Stimulated activated memory B cell treated with anti-CD40 and anti-IgM and Interleukin-4, amounts not matched to agents 10 μg/mL and 1 μg/mL and 100 μg/mL, for 72 hours (primary cell): ENCODE data around the gene TP73.

Experiments
- ATAC-seq: fragments of 150-1000 bp; cut with Tn5 transposase; 2 replicates; pipeline ENCODE4 v1.10.0; 2021
- H3K27ac Mint-ChIP-seq: one replicate; pipeline ENCODE4 v1.8.0; 2022; ENCODE audit warnings: mild to moderate bottlenecking, mixed read lengths
- H3K27me3 Mint-ChIP-seq: one replicate; pipeline ENCODE4 v1.8.0; 2022; ENCODE audit warnings: mixed read lengths
- H3K36me3 Mint-ChIP-seq: one replicate; pipeline ENCODE4 v1.8.0; 2022; ENCODE audit warnings: mixed read lengths
- H3K4me1 Mint-ChIP-seq: one replicate; pipeline ENCODE4 v1.8.0; 2022; ENCODE audit warnings: mixed read lengths
- H3K4me3 Mint-ChIP-seq: one replicate; pipeline ENCODE4 v1.8.0; 2022; ENCODE audit warnings: mild to moderate bottlenecking, moderate library complexity, mixed read lengths
- H3K9me3 Mint-ChIP-seq: one replicate; pipeline ENCODE4 v1.8.0; 2022; ENCODE audit warnings: mixed read lengths

The TP73 gene

DNA sequence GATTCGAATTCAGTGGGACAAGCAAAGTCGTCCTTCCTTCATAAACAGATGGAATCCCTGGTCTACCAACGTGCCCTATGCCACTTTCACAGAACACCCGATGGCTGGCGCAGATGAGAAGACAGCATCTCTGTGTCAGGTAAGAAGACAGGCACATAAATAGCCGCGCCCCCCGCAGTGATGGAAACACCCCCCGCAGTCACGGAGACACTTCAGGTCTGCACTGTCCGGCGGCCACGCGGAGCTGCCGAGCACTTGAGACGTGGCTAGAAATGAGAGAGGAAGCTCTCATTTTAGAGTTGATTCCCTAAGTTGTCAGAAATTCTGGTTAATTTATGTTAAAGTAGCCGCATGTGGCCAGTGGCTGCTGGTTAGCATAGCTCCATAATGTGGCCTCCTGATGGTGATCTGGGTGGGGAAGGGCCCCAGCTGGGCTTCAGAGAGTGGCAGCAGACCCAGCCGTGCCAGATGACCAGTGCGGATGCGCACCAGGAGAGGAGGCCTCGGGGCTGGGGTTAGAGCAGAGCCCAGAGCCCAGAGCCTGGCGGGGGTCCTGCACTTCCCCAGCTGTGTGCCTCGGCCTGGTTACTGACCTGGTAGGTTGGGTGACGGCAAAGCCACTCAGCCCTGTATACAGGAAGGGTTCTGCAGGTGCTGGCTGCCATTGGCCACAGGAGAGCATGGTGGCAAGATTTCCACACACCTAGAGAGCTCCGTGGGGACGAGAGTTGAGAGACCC lies 24.6 kb upstream of the TP73 start:
- no peak overlapping the region for H3K27ac Mint-ChIP-seq
- H3K36me3 Mint-ChIP-seq = peaks cover 21% of the 10 kb centered on the region
- no peaks in the 10 kb centered on the region for H3K9me3 Mint-ChIP-seq
- no peaks in the 10 kb centered on the region for H3K27me3 Mint-ChIP-seq
- H3K4me1 Mint-ChIP-seq = peaks cover 42% of the 10 kb centered on the region
- no peak overlapping the region for H3K4me3 Mint-ChIP-seq
- no peak for ATAC-seq

- no peak for ATAC-seq
- H3K27me3 Mint-ChIP-seq = no peaks in the 10 kb centered on the region
- H3K36me3 Mint-ChIP-seq = peaks cover 29% of the 10 kb centered on the region
- no peaks in the 10 kb centered on the region for H3K9me3 Mint-ChIP-seq
- H3K4me1 Mint-ChIP-seq = peaks cover 34% of the 10 kb centered on the region
- no peak overlapping the region for H3K27ac Mint-ChIP-seq
- H3K4me3 Mint-ChIP-seq = no peak overlapping the region
Measured at GRCh38 chr1:3628445-3628844, 23.9 kb upstream of the TP73 start.

DNA sequence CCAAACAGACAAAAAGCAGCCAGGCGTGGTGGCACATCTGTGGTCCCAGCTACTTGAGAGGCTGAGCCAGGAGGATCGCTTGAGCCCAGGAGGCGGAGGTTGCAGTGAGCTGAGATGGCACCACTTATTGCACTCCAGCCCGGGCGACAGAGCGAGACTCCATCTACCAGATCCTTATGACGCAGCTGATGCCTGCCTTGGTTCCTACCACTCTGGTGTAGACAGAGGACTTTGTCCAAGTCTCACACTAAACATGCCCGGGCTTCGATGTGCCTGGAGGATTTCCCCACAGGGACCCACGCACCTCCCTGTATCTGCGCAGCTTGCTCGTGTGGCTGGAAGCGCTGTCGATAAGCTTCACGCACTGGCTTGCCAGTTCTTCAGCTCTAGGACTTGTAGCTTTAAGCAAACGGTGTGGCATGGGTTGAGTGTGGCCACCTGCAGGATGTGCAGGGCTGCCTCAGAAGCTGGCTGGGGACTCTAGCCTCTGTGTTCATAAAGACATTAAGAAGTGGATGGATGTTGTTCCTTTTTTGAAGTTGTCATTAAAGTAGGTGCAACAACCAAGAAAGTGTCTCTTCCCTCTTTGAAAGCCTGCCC lies 22.7 kb upstream of the TP73 start:
- Mint-ChIP-seq H3K27ac (peak overlapping the region; percentile 23), H3K36me3 (peaks cover 37% of the 10 kb centered on the region), H3K9me3 (no peaks in the 10 kb centered on the region), H3K4me1 (peaks cover 22% of the 10 kb centered on the region), H3K27me3 (no peaks in the 10 kb centered on the region), H3K4me3 (no peak overlapping the region)
- no peak for ATAC-seq

- Mint-ChIP-seq H3K9me3 (no peaks in the 10 kb centered on the region), H3K27ac (peak overlapping the region; percentile 23), H3K27me3 (no peaks in the 10 kb centered on the region), H3K36me3 (peaks cover 42% of the 10 kb centered on the region), H3K4me3 (no peak overlapping the region), H3K4me1 (peaks cover 21% of the 10 kb centered on the region)
- ATAC-seq = peak; percentile 38
Measured at GRCh38 chr1:3630161-3630611, 22.1 kb upstream of the TP73 start.

DNA sequence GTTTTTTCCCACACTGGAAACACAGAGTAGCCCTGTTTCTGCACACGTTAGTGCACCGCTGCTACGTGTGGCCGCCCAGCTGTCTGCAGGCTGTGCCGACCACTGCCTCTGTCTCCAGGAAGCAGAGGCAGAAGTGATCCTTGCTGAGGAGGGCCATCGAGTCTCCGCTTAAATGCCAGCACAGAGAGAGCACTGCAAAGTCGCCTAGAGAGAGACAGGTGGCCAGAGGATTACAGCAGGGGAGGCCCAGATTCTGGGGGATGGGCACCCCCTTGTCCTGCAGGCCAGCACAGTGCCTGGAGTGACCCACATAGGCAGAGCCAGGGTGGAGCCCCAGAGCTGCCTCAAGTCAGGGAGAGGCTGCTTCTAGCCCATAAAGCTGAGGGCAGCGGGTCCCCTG lies 21.4 kb upstream of the TP73 start:
- H3K4me3 Mint-ChIP-seq = no peak overlapping the region
- H3K27ac Mint-ChIP-seq = no peak overlapping the region
- peaks cover 48% of the 10 kb centered on the region for H3K36me3 Mint-ChIP-seq
- no peaks in the 10 kb centered on the region for H3K27me3 Mint-ChIP-seq
- no peaks in the 10 kb centered on the region for H3K9me3 Mint-ChIP-seq
- no peak for ATAC-seq
- peaks cover 17% of the 10 kb centered on the region for H3K4me1 Mint-ChIP-seq

- Mint-ChIP-seq H3K36me3 (peaks cover 54% of the 10 kb centered on the region), H3K9me3 (no peaks in the 10 kb centered on the region), H3K27me3 (no peaks in the 10 kb centered on the region), H3K4me3 (no peak overlapping the region), H3K27ac (no peak overlapping the region), H3K4me1 (peaks cover 12% of the 10 kb centered on the region)
- ATAC-seq = no peak
Measured at GRCh38 chr1:3631320-3632260, 20.7 kb upstream of the TP73 start.

DNA sequence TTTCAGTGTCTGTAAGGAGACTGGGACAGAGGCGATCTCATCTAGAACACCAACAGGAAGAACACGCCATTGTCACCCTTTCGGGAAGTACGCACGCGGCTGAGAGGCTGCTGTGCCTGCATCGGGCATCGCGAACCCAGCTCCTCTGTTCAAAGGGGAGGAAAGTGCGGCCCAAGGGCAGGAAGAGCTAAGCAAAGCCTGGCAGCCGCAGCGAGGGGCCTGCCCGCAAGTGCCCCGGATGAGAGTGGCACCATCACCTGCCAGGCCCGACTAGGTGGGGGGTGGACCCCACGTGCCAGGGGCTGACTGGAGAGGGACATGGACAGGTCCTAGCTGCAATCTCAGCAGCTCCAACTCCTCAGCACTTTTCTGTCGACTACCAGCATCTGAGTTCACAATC lies 20.0 kb upstream of the TP73 start:
- peaks cover 60% of the 10 kb centered on the region for H3K36me3 Mint-ChIP-seq
- H3K27ac Mint-ChIP-seq = no peak overlapping the region

GRCh38 chr1:3632716-3633343 lies 19.5 kb upstream of the TP73 start:
- Mint-ChIP-seq H3K4me3 (no peak overlapping the region), H3K4me1 (peaks cover 12% of the 10 kb centered on the region), H3K27ac (no peak overlapping the region), H3K9me3 (no peaks in the 10 kb centered on the region), H3K27me3 (no peaks in the 10 kb centered on the region), H3K36me3 (peaks cover 64% of the 10 kb centered on the region)
- no peak for ATAC-seq

More for the DNA sequence above, 20.0 kb upstream of the TP73 start:
- peaks cover 12% of the 10 kb centered on the region for H3K4me1 Mint-ChIP-seq
- no peaks in the 10 kb centered on the region for H3K9me3 Mint-ChIP-seq
- no peak overlapping the region for H3K4me3 Mint-ChIP-seq
- H3K27me3 Mint-ChIP-seq = no peaks in the 10 kb centered on the region
- no peak for ATAC-seq

GRCh38 chr1:3633344-3634058 lies 18.8 kb upstream of the TP73 start:
- H3K27ac Mint-ChIP-seq = no peak overlapping the region
- peaks cover 12% of the 10 kb centered on the region for H3K4me1 Mint-ChIP-seq
- no peak for ATAC-seq
- H3K9me3 Mint-ChIP-seq = no peaks in the 10 kb centered on the region
- no peaks in the 10 kb centered on the region for H3K27me3 Mint-ChIP-seq
- H3K4me3 Mint-ChIP-seq = no peak overlapping the region
- peaks cover 68% of the 10 kb centered on the region for H3K36me3 Mint-ChIP-seq

DNA sequence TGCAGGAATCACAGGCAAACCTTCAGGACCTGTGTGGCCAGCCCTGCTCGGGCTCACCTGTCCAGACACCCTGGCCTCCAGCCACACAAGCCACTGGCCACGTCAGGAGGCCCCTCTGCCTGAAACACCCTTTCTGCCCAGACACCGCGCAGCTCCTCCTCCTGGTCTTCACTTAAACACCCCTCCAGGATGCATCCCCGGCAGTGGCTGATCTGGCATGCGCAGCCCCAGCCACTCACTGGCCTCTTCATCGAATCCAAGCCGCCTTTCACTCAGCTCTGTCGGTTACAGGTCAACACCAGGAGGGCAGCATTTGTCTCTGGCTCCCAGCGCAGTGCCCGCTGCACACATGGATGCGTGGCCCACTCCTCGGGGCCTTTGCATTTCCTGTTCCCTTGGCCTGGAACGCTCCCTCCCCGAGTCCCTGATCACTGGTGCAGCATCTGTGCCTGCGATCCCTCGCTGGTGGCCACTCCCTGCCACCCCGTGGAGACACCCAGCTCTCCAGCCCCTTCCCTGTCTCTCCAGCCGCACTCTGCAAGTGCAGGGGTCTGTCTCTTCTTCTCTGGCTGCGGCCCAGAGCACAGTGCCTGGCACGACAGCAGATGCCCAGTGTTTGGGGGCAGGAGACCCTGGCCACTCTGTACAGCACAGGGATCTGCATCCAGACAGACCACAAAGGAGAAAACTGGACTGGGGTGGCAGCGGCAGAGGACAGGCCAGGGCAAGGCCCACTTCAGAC lies 18.1 kb upstream of the TP73 start:
- H3K4me1 Mint-ChIP-seq = peaks cover 12% of the 10 kb centered on the region
- H3K27me3 Mint-ChIP-seq = no peaks in the 10 kb centered on the region
- no peak overlapping the region for H3K27ac Mint-ChIP-seq
- no peaks in the 10 kb centered on the region for H3K9me3 Mint-ChIP-seq
- no peak for ATAC-seq
- H3K36me3 Mint-ChIP-seq = peaks cover 65% of the 10 kb centered on the region
- no peak overlapping the region for H3K4me3 Mint-ChIP-seq

DNA sequence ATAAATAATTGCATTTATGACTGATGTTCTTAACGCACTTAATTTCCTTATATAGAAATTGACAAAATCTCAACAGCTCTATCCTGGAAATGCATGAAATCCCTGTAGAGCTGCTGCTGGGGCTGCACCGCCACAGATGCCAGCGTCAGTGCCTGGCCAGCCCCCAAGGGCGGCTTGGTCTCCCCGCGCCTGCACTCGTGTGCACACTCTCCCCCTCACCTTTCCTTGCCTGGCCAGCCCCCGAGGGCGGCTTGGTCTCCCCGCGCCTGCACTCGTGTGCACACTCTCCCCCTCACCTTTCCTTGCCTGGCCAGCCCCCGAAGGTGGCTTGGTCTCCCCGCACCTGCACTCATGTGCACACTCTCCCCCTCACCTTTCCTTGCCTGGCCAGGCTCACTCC lies 16.2 kb upstream of the TP73 start:
- Mint-ChIP-seq H3K9me3 (no peaks in the 10 kb centered on the region), H3K27me3 (no peaks in the 10 kb centered on the region), H3K36me3 (peaks cover 57% of the 10 kb centered on the region), H3K4me1 (no peaks in the 10 kb centered on the region), H3K4me3 (no peak overlapping the region), H3K27ac (peak overlapping the region; percentile 48)
- ATAC-seq = no peak

DNA sequence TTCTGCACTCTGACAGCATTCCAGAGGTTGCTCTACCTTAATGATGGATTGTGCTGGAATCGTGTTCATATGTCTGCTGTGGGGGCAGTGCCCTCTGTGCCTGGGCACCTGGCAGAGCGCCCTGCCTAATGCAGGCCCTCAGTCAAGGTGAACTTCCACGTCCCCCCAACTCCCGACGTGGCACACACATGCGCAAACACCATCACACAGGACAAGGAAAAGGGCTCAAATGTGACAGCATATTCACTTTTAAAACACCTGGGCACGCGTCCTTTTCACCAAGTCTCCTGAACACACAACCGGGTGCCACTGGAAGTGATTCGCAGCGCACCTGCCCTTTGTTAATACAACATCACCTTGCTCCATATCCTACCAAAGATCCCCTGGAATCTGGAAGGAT lies 15.8 kb upstream of the TP73 start:
- no peak for ATAC-seq
- Mint-ChIP-seq H3K27ac (peak overlapping the region; percentile 48), H3K4me3 (no peak overlapping the region), H3K9me3 (no peaks in the 10 kb centered on the region), H3K36me3 (peaks cover 62% of the 10 kb centered on the region), H3K27me3 (no peaks in the 10 kb centered on the region), H3K4me1 (no peaks in the 10 kb centered on the region)

DNA sequence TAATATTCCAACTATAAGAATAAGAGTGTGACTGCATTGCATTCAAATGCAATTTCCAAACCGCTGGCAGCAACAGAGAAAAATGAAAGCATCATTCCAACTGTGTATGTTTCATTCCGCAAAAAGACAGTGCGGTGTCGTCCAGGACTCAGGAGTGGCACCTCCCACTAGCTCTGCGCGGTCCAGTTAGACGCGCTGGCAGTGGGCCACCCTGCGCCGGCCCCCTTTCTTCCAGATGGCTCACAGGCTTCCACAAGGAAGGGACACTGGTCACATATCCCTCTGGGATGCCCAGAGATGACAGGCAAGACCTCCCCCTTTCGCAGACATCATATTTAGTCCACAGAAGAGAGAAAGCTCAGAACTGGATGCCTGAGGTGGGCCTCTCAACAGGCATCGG lies 14.3 kb upstream of the TP73 start:
- Mint-ChIP-seq H3K4me3 (no peak overlapping the region), H3K27ac (no peak overlapping the region), H3K36me3 (peaks cover 71% of the 10 kb centered on the region)

DNA sequence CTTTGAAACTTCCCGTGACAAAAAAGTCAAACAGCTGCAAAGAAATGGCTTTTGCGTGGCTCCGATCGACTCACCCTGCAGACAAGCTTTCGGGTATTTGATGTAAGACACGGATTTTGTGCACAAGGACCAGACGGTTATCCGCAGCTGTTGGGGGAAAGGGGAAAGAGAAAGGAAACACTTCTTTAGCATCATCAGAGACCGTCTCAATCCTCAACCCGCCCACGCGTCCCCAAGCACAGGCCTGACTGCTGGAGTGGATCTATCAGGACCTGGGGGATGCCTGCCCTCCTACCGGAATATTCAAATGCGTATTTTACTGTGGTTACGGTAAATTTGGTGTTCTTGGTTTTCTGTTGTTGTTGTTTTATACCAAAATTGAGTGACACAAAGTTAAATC lies 13.6 kb upstream of the TP73 start:
- no peak for ATAC-seq
- H3K9me3 Mint-ChIP-seq = no peaks in the 10 kb centered on the region
- H3K36me3 Mint-ChIP-seq = peaks cover 67% of the 10 kb centered on the region
- no peaks in the 10 kb centered on the region for H3K4me1 Mint-ChIP-seq
- no peaks in the 10 kb centered on the region for H3K27me3 Mint-ChIP-seq
- no peak overlapping the region for H3K4me3 Mint-ChIP-seq
- peak overlapping the region; percentile 10 for H3K27ac Mint-ChIP-seq

More for the DNA sequence above, 14.3 kb upstream of the TP73 start:
- Mint-ChIP-seq H3K4me1 (no peaks in the 10 kb centered on the region), H3K9me3 (no peaks in the 10 kb centered on the region), H3K27me3 (no peaks in the 10 kb centered on the region)
- ATAC-seq = no peak
